Ishikawa (cell line): ENCODE data around the gene LCAT.
A peak's percentile ranks its signal among the peaks of the same experiment; 100 is the strongest.

ENCODE experiments used
- CEBPB ChIP-seq: IDR thresholded peaks from 2 replicates; pipeline ENCODE4 v1.6.1; 2012
- CREB1 ChIP-seq: IDR thresholded peaks from 2 replicates; pipeline ENCODE4 v1.6.1; 2012; ENCODE audit warnings: low read depth
- EGR1 ChIP-seq: IDR thresholded peaks from 2 replicates; pipeline ENCODE4 v1.6.1; 2012
- EP300 ChIP-seq: IDR thresholded peaks from 2 replicates; pipeline ENCODE4 v1.6.1; 2012; ENCODE audit warnings: borderline replicate concordance
- FOXM1 ChIP-seq: IDR thresholded peaks from 2 replicates; pipeline ENCODE4 v1.6.1; 2012; ENCODE audit warnings: low read depth, borderline replicate concordance
- MAX ChIP-seq: IDR thresholded peaks from 2 replicates; pipeline ENCODE4 v1.6.1; 2012
- RAD21 ChIP-seq: IDR thresholded peaks from 2 replicates; pipeline ENCODE4 v1.6.1; 2012; ENCODE audit warnings: low read depth
- TAF1 ChIP-seq: IDR thresholded peaks from 2 replicates; pipeline ENCODE4 v1.6.1; 2012; ENCODE audit warnings: low read depth, mild to moderate bottlenecking
- TCF12 ChIP-seq: IDR thresholded peaks from 2 replicates; pipeline ENCODE4 v1.6.1; 2012; ENCODE audit warnings: low read depth
- TEAD4 ChIP-seq: IDR thresholded peaks from 2 replicates; pipeline ENCODE4 v1.6.1; 2012
- USF1 ChIP-seq: IDR thresholded peaks from 2 replicates; pipeline ENCODE4 v1.6.1; 2012
- YY1 ChIP-seq: IDR thresholded peaks from 2 replicates; pipeline ENCODE4 v1.6.1; 2012; ENCODE audit warnings: low read depth
- ZBTB7A ChIP-seq: IDR thresholded peaks from 2 replicates; pipeline ENCODE4 v1.6.1; 2012; ENCODE audit warnings: low read depth
- TF ChIP-seq, protein P1 (sequence below): IDR thresholded peaks from 2 replicates; pipeline ENCODE4 v1.6.1; 2012; ENCODE audit warnings: low read depth, mild to moderate bottlenecking

- TF ChIP-seq EP300 (no peak), TAF1 (peak; percentile 88), CREB1 (peak; percentile 96), MAX (no peak), YY1 (peak; percentile 91), TCF12 (0 out of 2 replicates have a peak, but pooled peaks have one; percentile 22), TEAD4 (no peak), USF1 (no peak; the same call in 1 of the 2 replicates), EGR1 (0 out of 2 replicates have a peak, but pooled peaks have one; percentile 8), FOXM1 (no peak), CEBPB (no peak), RAD21 (no peak), ZBTB7A (no peak)
- TF ChIP-seq, protein P1, sequence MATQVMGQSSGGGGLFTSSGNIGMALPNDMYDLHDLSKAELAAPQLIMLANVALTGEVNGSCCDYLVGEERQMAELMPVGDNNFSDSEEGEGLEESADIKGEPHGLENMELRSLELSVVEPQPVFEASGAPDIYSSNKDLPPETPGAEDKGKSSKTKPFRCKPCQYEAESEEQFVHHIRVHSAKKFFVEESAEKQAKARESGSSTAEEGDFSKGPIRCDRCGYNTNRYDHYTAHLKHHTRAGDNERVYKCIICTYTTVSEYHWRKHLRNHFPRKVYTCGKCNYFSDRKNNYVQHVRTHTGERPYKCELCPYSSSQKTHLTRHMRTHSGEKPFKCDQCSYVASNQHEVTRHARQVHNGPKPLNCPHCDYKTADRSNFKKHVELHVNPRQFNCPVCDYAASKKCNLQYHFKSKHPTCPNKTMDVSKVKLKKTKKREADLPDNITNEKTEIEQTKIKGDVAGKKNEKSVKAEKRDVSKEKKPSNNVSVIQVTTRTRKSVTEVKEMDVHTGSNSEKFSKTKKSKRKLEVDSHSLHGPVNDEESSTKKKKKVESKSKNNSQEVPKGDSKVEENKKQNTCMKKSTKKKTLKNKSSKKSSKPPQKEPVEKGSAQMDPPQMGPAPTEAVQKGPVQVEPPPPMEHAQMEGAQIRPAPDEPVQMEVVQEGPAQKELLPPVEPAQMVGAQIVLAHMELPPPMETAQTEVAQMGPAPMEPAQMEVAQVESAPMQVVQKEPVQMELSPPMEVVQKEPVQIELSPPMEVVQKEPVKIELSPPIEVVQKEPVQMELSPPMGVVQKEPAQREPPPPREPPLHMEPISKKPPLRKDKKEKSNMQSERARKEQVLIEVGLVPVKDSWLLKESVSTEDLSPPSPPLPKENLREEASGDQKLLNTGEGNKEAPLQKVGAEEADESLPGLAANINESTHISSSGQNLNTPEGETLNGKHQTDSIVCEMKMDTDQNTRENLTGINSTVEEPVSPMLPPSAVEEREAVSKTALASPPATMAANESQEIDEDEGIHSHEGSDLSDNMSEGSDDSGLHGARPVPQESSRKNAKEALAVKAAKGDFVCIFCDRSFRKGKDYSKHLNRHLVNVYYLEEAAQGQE: no peak
These were observed 50.8 kb downstream of the LCAT start, which contains the start of gene PSKH1 for GRCh38 chr16:67892899-67893742.
